NB4 (cell line): ENCODE data around the gene IL22RA2.

Experiments
- DNase-seq: peaks from one replicate; pipeline ENCODE4 v3.0.0; 2010; ENCODE audit warnings: low read depth
- H3K4me3 ChIP-seq: one replicate; pipeline ENCODE4 v1.5.1; 2011; ENCODE audit warnings: mild to moderate bottlenecking, low read depth, low read length, moderate library complexity
- MYC ChIP-seq: IDR thresholded peaks from 2 replicates; pipeline ENCODE4 v1.6.1; 2011; ENCODE audit warnings: low read depth, low read length
- POLR2A ChIP-seq: IDR thresholded peaks from 2 replicates; pipeline ENCODE4 v1.6.1; 2011; ENCODE audit warnings: mild to moderate bottlenecking; ENCODE audit not compliant: insufficient read length; ENCODE audit errors: extremely low read depth
- TF ChIP-seq, protein P1 (sequence below): IDR thresholded peaks from 2 replicates; pipeline ENCODE4 v1.6.1; 2011; ENCODE audit warnings: low read depth, low read length
- TF ChIP-seq, protein P2 (sequence below): IDR thresholded peaks from one replicate; pipeline ENCODE4 v1.5.1; 2012; ENCODE audit warnings: low read depth, low read length

Gene IL22RA2

GRCh38 chr6:137170266-137171052, 3.0 kb downstream of the IL22RA2 start:
- no peak overlapping the region for H3K4me3 ChIP-seq
- TF ChIP-seq, protein P1, sequence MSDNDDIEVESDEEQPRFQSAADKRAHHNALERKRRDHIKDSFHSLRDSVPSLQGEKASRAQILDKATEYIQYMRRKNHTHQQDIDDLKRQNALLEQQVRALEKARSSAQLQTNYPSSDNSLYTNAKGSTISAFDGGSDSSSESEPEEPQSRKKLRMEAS: no peak
- TF ChIP-seq, protein P2, sequence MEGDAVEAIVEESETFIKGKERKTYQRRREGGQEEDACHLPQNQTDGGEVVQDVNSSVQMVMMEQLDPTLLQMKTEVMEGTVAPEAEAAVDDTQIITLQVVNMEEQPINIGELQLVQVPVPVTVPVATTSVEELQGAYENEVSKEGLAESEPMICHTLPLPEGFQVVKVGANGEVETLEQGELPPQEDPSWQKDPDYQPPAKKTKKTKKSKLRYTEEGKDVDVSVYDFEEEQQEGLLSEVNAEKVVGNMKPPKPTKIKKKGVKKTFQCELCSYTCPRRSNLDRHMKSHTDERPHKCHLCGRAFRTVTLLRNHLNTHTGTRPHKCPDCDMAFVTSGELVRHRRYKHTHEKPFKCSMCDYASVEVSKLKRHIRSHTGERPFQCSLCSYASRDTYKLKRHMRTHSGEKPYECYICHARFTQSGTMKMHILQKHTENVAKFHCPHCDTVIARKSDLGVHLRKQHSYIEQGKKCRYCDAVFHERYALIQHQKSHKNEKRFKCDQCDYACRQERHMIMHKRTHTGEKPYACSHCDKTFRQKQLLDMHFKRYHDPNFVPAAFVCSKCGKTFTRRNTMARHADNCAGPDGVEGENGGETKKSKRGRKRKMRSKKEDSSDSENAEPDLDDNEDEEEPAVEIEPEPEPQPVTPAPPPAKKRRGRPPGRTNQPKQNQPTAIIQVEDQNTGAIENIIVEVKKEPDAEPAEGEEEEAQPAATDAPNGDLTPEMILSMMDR: no peak
- no peak for TF ChIP-seq POLR2A
- no peak for TF ChIP-seq MYC
- DNase-seq: no peak

GRCh38 chr6:137167702-137168377, 5.6 kb downstream of the IL22RA2 start:
- no peak overlapping the region for H3K4me3 ChIP-seq
- TF ChIP-seq, protein P1: no peak
- no peak for TF ChIP-seq POLR2A
- no peak for TF ChIP-seq MYC
- TF ChIP-seq, protein P2: no peak
- no peak for DNase-seq

GRCh38 chr6:137166247-137167098, 7.0 kb downstream of the IL22RA2 start:
- TF ChIP-seq, protein P2: no peak
- TF ChIP-seq, protein P1: no peak
- TF ChIP-seq MYC: no peak
- no peak for TF ChIP-seq POLR2A
- peak; percentile 25 for DNase-seq
- no peak overlapping the region for H3K4me3 ChIP-seq

- TF ChIP-seq POLR2A: no peak
- TF ChIP-seq, protein P2: peak; percentile 25
- H3K4me3 ChIP-seq: no peak overlapping the region
- peak; percentile 85 for DNase-seq
Measured at GRCh38 chr6:137165375-137166246, 7.8 kb downstream of the IL22RA2 start.

- no peak for DNase-seq
- TF ChIP-seq MYC: no peak
- TF ChIP-seq, protein P2: no peak
- TF ChIP-seq, protein P1: no peak
- no peak for TF ChIP-seq POLR2A
- no peak overlapping the region for H3K4me3 ChIP-seq
Measured at GRCh38 chr6:137163732-137164318, 9.6 kb downstream of the IL22RA2 start.
